ENCODE data around the gene OPCML.

OPCML gene

GRCh38 chr11:133570376-133570775 is 38.1 kb upstream of the OPCML start:
- DNase-seq (ENCODE audit: low read depth), result no peak

GRCh38 chr11:133563505-133564025 is 31.3 kb upstream of the OPCML start:
- DNase-seq (ENCODE audit: low read depth), result no peak
- no peak overlapping the region for H3K4me3 ChIP-seq (ENCODE audit: low read length)
- TF ChIP-seq CTCF (conservative IDR thresholded peaks at IDR 0.05; ENCODE audit: low read length), result no peak

More at GRCh38 chr11:133570376-133570775, 38.1 kb upstream of the OPCML start:
- TF ChIP-seq CTCF (conservative IDR thresholded peaks at IDR 0.05; ENCODE audit: low read length), result no peak
- no peak overlapping the region for H3K4me3 ChIP-seq (ENCODE audit: low read length)

- TF ChIP-seq CTCF (conservative IDR thresholded peaks at IDR 0.05; ENCODE audit: low read length), result no peak
These were observed 28.2 kb upstream of the OPCML start for GRCh38 chr11:133560472-133560855.

GRCh38 chr11:133559833-133560471 is 27.7 kb upstream of the OPCML start:
- TF ChIP-seq CTCF (conservative IDR thresholded peaks at IDR 0.05; ENCODE audit: low read length), result no peak
- no peak overlapping the region for H3K4me3 ChIP-seq (ENCODE audit: low read length)
- no peak for DNase-seq (ENCODE audit: low read depth)

More at GRCh38 chr11:133560472-133560855, 28.2 kb upstream of the OPCML start:
- DNase-seq (ENCODE audit: low read depth), result no peak
- no peak overlapping the region for H3K4me3 ChIP-seq (ENCODE audit: low read length)

- TF ChIP-seq CTCF (conservative IDR thresholded peaks at IDR 0.05; ENCODE audit: low read length), result no peak
- H3K4me3 ChIP-seq (ENCODE audit: low read length), result no peak overlapping the region
- no peak for DNase-seq (ENCODE audit: low read depth)
These were observed 27.1 kb upstream of the OPCML start for GRCh38 chr11:133559382-133559781.

GRCh38 chr11:133555034-133555433 is 22.7 kb upstream of the OPCML start:
- H3K4me3 ChIP-seq (ENCODE audit: low read length), result no peak overlapping the region
- DNase-seq (ENCODE audit: low read depth), result no peak
- TF ChIP-seq CTCF (conservative IDR thresholded peaks at IDR 0.05; ENCODE audit: low read length), result no peak

Measured in AG10803 (cell line).